Parathyroid adenoma (tissue), 2 donors: ENCODE data around the gene WDR45B.

Experiments used
- H2AFZ ChIP-seq: fragments of 300-600 bp; sonication (generic); one replicate; pipeline ENCODE4 v1.7.0; 2017; ENCODE audit warnings: antibody characterized with exemption, mild to moderate bottlenecking
- H3K27ac ChIP-seq: fragments of 300-600 bp; sonication (generic); one replicate; pipeline ENCODE4 v1.7.0; 2017
- H3K27me3 ChIP-seq: fragments of 300-600 bp; sonication (generic); one replicate; pipeline ENCODE4 v1.7.0; 2017; ENCODE audit warnings: low read length; ENCODE audit not compliant: control insufficient read depth, insufficient read depth
- H3K36me3 ChIP-seq: fragments of 300-600 bp; sonication (generic); one replicate; pipeline ENCODE4 v1.7.0; 2017; ENCODE audit warnings: low read length; ENCODE audit not compliant: control insufficient read depth, insufficient read depth
- H3K4me1 ChIP-seq: fragments of 300-600 bp; sonication (generic); one replicate; pipeline ENCODE4 v1.7.0; 2017; ENCODE audit warnings: control low read depth
- H3K4me2 ChIP-seq: fragments of 300-600 bp; sonication (generic); one replicate; pipeline ENCODE4 v1.7.0; 2017; ENCODE audit warnings: low read length
- H3K4me3 ChIP-seq: fragments of 300-600 bp; sonication (generic); one replicate; pipeline ENCODE4 v1.7.0; 2017; ENCODE audit warnings: low read depth, low read length
- H3K79me2 ChIP-seq: fragments of 300-600 bp; sonication (generic); one replicate; pipeline ENCODE4 v1.7.0; 2017; ENCODE audit warnings: control low read depth
- H3K9ac ChIP-seq: fragments of 300-600 bp; sonication (generic); one replicate; pipeline ENCODE4 v1.7.0; 2017; ENCODE audit warnings: mild to moderate bottlenecking
- H3K9me3 ChIP-seq: fragments of 300-600 bp; sonication (generic); one replicate; pipeline ENCODE4 v1.7.0; 2017; ENCODE audit warnings: low read length; ENCODE audit not compliant: control insufficient read depth
- CTCF ChIP-seq: fragments of 300-600 bp; sonication (generic); IDR thresholded peaks from one replicate; pipeline ENCODE4 v1.7.0; 2017; ENCODE audit warnings: antibody characterized with exemption, mild to moderate bottlenecking
- donor health status: primary hyperparathyroidism.

WDR45B gene

DNA sequence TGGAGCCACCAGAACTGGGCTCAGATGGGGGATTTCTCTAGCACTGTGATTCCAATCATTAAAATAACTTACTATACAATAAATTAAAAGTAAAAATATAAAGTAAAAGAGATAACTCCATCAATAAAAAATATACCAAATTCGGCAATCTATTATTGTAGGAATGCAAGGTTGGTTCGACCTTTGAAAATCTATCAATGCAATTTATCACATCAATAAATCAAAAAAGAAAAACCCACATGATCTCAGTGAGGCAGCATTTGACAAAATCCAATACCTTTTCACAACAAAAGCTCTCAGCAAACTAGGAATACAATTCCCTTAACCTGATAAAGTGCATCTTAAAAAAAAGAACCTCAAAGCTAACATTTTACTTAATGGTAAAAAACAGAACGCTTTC, 33.3 kb upstream of the WDR45B start:
- Histone ChIP-seq H3K9me3 (no peaks in the 10 kb centered on the region), H3K4me1 (no peaks in the 10 kb centered on the region), H3K9ac (no peak overlapping the region), H3K79me2 (peaks cover 17% of the 10 kb centered on the region), H3K4me2 (no peak overlapping the region), H3K27ac (no peak overlapping the region), H3K36me3 (no peaks in the 10 kb centered on the region), H2AFZ (no peak overlapping the region), H3K4me3 (no peak overlapping the region), H3K27me3 (no peaks in the 10 kb centered on the region)
- TF ChIP-seq CTCF = no peak

- Histone ChIP-seq H3K4me2 (no peak overlapping the region), H3K36me3 (no peaks in the 10 kb centered on the region), H3K4me1 (no peaks in the 10 kb centered on the region), H3K4me3 (no peak overlapping the region), H3K9me3 (no peaks in the 10 kb centered on the region), H2AFZ (no peak overlapping the region), H3K9ac (no peak overlapping the region), H3K79me2 (peaks cover 17% of the 10 kb centered on the region), H3K27me3 (no peaks in the 10 kb centered on the region), H3K27ac (no peak overlapping the region)
- no peak for TF ChIP-seq CTCF
Measured at GRCh38 chr17:82679586-82680465, 31.6 kb upstream of the WDR45B start.

GRCh38 chr17:82678265-82678891, 30.1 kb upstream of the WDR45B start:
- no peak overlapping the region for H3K4me3 ChIP-seq
- H3K36me3 ChIP-seq = no peaks in the 10 kb centered on the region
- H3K9me3 ChIP-seq = no peaks in the 10 kb centered on the region
- H2AFZ ChIP-seq = no peak overlapping the region
- no peak for TF ChIP-seq CTCF
- H3K4me2 ChIP-seq = no peak overlapping the region
- no peaks in the 10 kb centered on the region for H3K4me1 ChIP-seq
- no peak overlapping the region for H3K9ac ChIP-seq
- no peak overlapping the region for H3K27ac ChIP-seq
- H3K79me2 ChIP-seq = peaks cover 17% of the 10 kb centered on the region
- H3K27me3 ChIP-seq = no peaks in the 10 kb centered on the region

DNA sequence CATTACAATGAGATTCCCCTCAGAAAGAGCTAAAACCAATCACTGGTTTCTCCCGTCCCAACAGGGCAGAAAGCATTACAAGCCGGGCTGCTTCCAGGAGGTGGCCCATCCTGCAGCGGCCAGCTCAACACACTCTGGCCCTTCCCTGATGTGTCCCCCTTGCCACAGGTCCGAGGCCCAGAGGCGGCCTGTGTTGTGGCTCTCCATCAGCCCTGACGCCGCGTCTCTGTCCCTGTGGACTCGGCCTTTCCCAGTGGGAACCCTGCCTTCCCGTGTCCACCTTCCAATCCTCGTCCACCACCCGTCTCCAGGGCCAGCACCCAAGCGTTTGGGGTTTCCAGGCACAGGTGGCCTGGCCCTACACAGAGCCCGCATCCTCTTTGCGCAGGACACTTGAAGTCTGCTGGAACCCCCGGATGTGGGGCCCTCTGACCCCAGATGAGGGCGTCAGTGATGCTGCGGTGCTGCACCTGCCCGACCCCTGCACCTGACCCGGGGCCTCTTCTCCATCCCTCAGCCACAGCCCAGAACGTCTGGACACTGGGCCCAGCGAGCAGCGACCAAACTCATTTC, 29.2 kb upstream of the WDR45B start:
- no peak overlapping the region for H3K9ac ChIP-seq
- no peak overlapping the region for H3K4me2 ChIP-seq
- no peak overlapping the region for H3K27ac ChIP-seq
- H3K36me3 ChIP-seq = no peaks in the 10 kb centered on the region
- no peak overlapping the region for H3K4me3 ChIP-seq
- peaks cover 18% of the 10 kb centered on the region for H3K79me2 ChIP-seq
- H2AFZ ChIP-seq = no peak overlapping the region
- no peaks in the 10 kb centered on the region for H3K9me3 ChIP-seq
- no peak for TF ChIP-seq CTCF
- no peaks in the 10 kb centered on the region for H3K27me3 ChIP-seq
- no peaks in the 10 kb centered on the region for H3K4me1 ChIP-seq
